Astrocyte (in vitro differentiated cells and primary cell): ENCODE measurements around the gene IGF2R. TPM values are rescaled to one million over a fixed set of nuclear protein-coding genes. Genes with fewer than 3 reads are reported as not detected.

Experiments used
- DNase-seq: peaks from one replicate; pipeline ENCODE4 v3.0.0-alpha.2; 2010; ENCODE audit warnings: low read depth
- FAIRE-seq: peaks from 2 replicates; lab custom pipeline; 2011; peaks lifted over from hg19 to GRCh38; lab: Jason Lieb, UNC
- H2AFZ ChIP-seq: 2 replicates; pipeline ENCODE4 v1.6.0; 2012; ENCODE audit warnings: low read depth, low read length, inconsistent platforms
- H3K27ac ChIP-seq: 2 replicates; pipeline ENCODE4 v1.5.1; 2011; ENCODE audit warnings: low read depth, low read length, inconsistent platforms
- H3K27me3 ChIP-seq: 2 replicates; pipeline ENCODE4 v1.6.0; 2011; ENCODE audit warnings: low read length, inconsistent platforms; ENCODE audit not compliant: insufficient read depth
- H3K36me3 ChIP-seq: 2 replicates; pipeline ENCODE4 v1.5.1; 2011; ENCODE audit warnings: low read length, inconsistent platforms; ENCODE audit not compliant: insufficient read depth
- H3K4me1 ChIP-seq: 2 replicates; pipeline ENCODE4 v1.5.1; 2011; ENCODE audit warnings: low read length, inconsistent platforms; ENCODE audit not compliant: insufficient read depth
- H3K4me2 ChIP-seq: 2 replicates; pipeline ENCODE4 v1.6.0; 2012; ENCODE audit warnings: low read length, inconsistent platforms
- H3K4me3 ChIP-seq: 2 replicates; pipeline ENCODE4 v1.5.1; 2011; ENCODE audit warnings: low read depth, mild to moderate bottlenecking, low read length, inconsistent platforms; ENCODE audit not compliant: insufficient read depth
- H3K79me2 ChIP-seq: 2 replicates; pipeline ENCODE4 v1.6.0; 2012; ENCODE audit warnings: mild to moderate bottlenecking, low read length, inconsistent platforms; ENCODE audit not compliant: insufficient read depth
- H3K9ac ChIP-seq: 2 replicates; pipeline ENCODE4 v1.6.0; 2012; ENCODE audit warnings: mild to moderate bottlenecking, low read length, inconsistent platforms
- H3K9me3 ChIP-seq: 2 replicates; pipeline ENCODE4 v1.5.1; 2012; ENCODE audit warnings: low read depth, mild to moderate bottlenecking, low read length, inconsistent platforms; ENCODE audit not compliant: insufficient read depth
- H4K20me1 ChIP-seq: 2 replicates; pipeline ENCODE4 v1.6.0; 2012; ENCODE audit warnings: low read length, inconsistent platforms; ENCODE audit not compliant: insufficient read depth
- H3K27ac Mint-ChIP-seq: one replicate; pipeline ENCODE4 v1.8.0; 2021; ENCODE audit warnings: mild to moderate bottlenecking, mixed read lengths; ENCODE audit not compliant: unreplicated experiment
- H3K27me3 Mint-ChIP-seq: one replicate; pipeline ENCODE4 v1.8.0; 2021; ENCODE audit warnings: low read depth, mixed read lengths; ENCODE audit not compliant: unreplicated experiment
- H3K36me3 Mint-ChIP-seq: one replicate; pipeline ENCODE4 v1.8.0; 2021; ENCODE audit warnings: low read depth, mixed read lengths; ENCODE audit not compliant: unreplicated experiment
- H3K4me1 Mint-ChIP-seq: one replicate; pipeline ENCODE4 v1.8.0; 2021; ENCODE audit warnings: low read depth, mixed read lengths; ENCODE audit not compliant: unreplicated experiment
- H3K4me3 Mint-ChIP-seq: one replicate; pipeline ENCODE4 v1.8.0; 2021; ENCODE audit warnings: mild to moderate bottlenecking, moderate library complexity, mixed read lengths; ENCODE audit not compliant: unreplicated experiment
- H3K9me3 Mint-ChIP-seq: one replicate; pipeline ENCODE4 v1.8.0; 2021; ENCODE audit warnings: mild to moderate bottlenecking, mixed read lengths; ENCODE audit not compliant: unreplicated experiment
- EZH2 ChIP-seq: IDR thresholded peaks from 2 replicates; pipeline ENCODE4 v1.6.1; 2012; ENCODE audit warnings: mild to moderate bottlenecking, low read length, inconsistent platforms; ENCODE audit not compliant: insufficient read depth
- total RNA-seq: library from RNA; stranded (reverse); gene quantifications from 2 replicates; pipeline ENCODE4 v1.2.1, GENCODE V29; 2021
- TF ChIP-seq, protein P1 (sequence below): IDR thresholded peaks from 2 replicates; pipeline ENCODE4 v1.5.1; 2011; ENCODE audit warnings: low read depth, mild to moderate bottlenecking, inconsistent platforms, low read length, moderate library complexity; ENCODE audit not compliant: insufficient read depth

The IGF2R gene
- total RNA-seq, 1 donor from 2014 or later = 173 TPM

- Histone ChIP-seq H3K27me3 (no peaks in the 10 kb centered on the region), H3K4me3 (no peak overlapping the region), H3K4me2 (peak overlapping the region; percentile 77), H4K20me1 (peaks cover 93% of the 10 kb centered on the region), H2AFZ (no peak overlapping the region), H3K79me2 (peaks cover 96% of the 10 kb centered on the region), H3K36me3 (no peaks in the 10 kb centered on the region), H3K9me3 (no peaks in the 10 kb centered on the region), H3K9ac (peak overlapping the region; percentile 63), H3K27ac (no peak overlapping the region), H3K4me1 (peaks cover 48% of the 10 kb centered on the region)
- Mint-ChIP-seq H3K4me1 (peaks cover 60% of the 10 kb centered on the region), H3K4me3 (no peak overlapping the region), H3K27me3 (no peaks in the 10 kb centered on the region), H3K9me3 (no peaks in the 10 kb centered on the region), H3K36me3 (no peaks in the 10 kb centered on the region), H3K27ac (no peak overlapping the region)
- DNase-seq = no peak
- TF ChIP-seq, protein P1, sequence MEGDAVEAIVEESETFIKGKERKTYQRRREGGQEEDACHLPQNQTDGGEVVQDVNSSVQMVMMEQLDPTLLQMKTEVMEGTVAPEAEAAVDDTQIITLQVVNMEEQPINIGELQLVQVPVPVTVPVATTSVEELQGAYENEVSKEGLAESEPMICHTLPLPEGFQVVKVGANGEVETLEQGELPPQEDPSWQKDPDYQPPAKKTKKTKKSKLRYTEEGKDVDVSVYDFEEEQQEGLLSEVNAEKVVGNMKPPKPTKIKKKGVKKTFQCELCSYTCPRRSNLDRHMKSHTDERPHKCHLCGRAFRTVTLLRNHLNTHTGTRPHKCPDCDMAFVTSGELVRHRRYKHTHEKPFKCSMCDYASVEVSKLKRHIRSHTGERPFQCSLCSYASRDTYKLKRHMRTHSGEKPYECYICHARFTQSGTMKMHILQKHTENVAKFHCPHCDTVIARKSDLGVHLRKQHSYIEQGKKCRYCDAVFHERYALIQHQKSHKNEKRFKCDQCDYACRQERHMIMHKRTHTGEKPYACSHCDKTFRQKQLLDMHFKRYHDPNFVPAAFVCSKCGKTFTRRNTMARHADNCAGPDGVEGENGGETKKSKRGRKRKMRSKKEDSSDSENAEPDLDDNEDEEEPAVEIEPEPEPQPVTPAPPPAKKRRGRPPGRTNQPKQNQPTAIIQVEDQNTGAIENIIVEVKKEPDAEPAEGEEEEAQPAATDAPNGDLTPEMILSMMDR = no peak
- TF ChIP-seq EZH2 = no peak
- FAIRE-seq = no peak
Observed at GRCh38 chr6:159977904-159978268, 9.0 kb downstream of the IGF2R start.

DNA sequence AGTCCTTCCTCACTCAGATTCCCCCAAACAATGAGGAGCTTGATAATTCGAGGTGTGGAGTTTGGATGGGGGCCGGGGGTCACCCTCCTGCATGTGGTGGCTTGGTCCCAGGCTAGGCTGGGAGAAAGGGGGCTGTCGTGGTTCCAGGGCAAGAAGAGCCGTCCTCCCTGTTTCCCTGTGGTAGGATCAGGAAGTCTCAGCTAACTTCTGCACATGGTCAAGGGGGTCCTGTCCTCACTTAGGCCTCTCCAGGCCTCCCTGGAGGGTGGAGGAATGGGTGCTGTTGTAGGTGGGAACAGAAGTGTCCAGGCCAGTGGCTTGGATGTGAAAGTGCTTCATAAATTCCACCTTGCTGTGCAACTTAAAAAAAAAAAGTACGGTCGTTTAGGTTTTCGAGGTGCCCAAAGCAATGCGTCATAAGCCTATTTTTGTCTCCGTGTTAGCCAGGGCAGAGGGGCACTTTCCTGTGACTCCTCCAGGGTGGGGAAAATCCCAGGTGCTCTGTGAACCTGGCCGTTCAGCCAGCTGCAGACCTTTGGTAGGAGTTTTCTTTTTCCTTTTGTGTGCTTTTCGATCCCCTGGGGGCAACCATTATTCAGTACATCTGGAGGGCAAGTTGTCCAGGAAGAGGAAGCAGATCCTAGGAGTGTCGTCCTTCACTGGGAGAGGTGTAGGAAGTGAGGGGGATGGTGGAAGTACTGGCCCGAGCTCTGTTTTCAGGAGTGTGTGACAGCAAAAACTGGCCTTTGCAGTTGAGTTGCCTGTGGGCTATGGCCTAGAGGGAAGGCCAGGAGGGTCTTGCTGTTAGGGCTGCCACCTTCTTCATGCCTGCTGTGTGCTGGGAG lies 9.6 kb downstream of the IGF2R start:
- Histone ChIP-seq H3K79me2 (peaks cover 96% of the 10 kb centered on the region), H3K27me3 (no peaks in the 10 kb centered on the region), H4K20me1 (peaks cover 93% of the 10 kb centered on the region), H3K27ac (peak overlapping the region; percentile 72), H3K4me3 (no peak overlapping the region), H3K36me3 (no peaks in the 10 kb centered on the region), H3K9me3 (no peaks in the 10 kb centered on the region), H3K9ac (peak overlapping the region; percentile 63), H3K4me2 (peak overlapping the region; percentile 77), H2AFZ (no peak overlapping the region), H3K4me1 (peaks cover 54% of the 10 kb centered on the region)
- Mint-ChIP-seq H3K27ac (peak overlapping the region; percentile 75), H3K9me3 (no peaks in the 10 kb centered on the region), H3K27me3 (no peaks in the 10 kb centered on the region), H3K4me3 (peak overlapping the region; percentile 24), H3K36me3 (no peaks in the 10 kb centered on the region), H3K4me1 (peaks cover 64% of the 10 kb centered on the region)
- DNase-seq (no peak), FAIRE-seq (no peak)
- TF ChIP-seq, protein P1 = no peak
- no peak for TF ChIP-seq EZH2
